HepG2 (cell line): ENCODE results near the gene LRRC15. TPM values are rescaled to one million over a fixed set of nuclear protein-coding genes. Genes with fewer than 3 reads are reported as not detected.

Experiments
- NR2F6 ChIP-seq, 2 experiments: IDR thresholded peaks; 2 replicates each; pipeline ENCODE4 v1.6.1; 2016; ENCODE audit warnings: antibody characterized with exemption in 1 of 2, mild to moderate bottlenecking in 1 of 2
- PATZ1 ChIP-seq: sonication (generic); formaldehyde crosslinking; IDR thresholded peaks from 2 replicates; pipeline ENCODE4 v1.4.0; 2020; ENCODE audit warnings: missing genetic modification reagents
- SMYD3 ChIP-seq: sonication (generic); formaldehyde crosslinking; IDR thresholded peaks from 2 replicates; pipeline ENCODE4 v1.8.1; 2023; ENCODE audit warnings: mild to moderate bottlenecking, missing genetic modification reagents
- TEAD2 ChIP-seq: sonication (generic); formaldehyde crosslinking; IDR thresholded peaks from 2 replicates; pipeline ENCODE4 v1.9.0; 2021; ENCODE audit warnings: missing genetic modification reagents
- TRIM24 ChIP-seq: sonication (generic); formaldehyde crosslinking; IDR thresholded peaks from 2 replicates; pipeline ENCODE4 v1.8.0; 2022; ENCODE audit warnings: mild to moderate bottlenecking, missing genetic modification reagents
- ZMAT3 ChIP-seq: sonication (generic); formaldehyde crosslinking; conservative IDR thresholded peaks from 2 replicates; pipeline ENCODE4 v1.7.0; 2021; ENCODE audit warnings: missing genetic modification reagents
- ZNF362 ChIP-seq: sonication (generic); formaldehyde crosslinking; IDR thresholded peaks from 2 replicates; pipeline ENCODE4 v1.4.0; 2020; ENCODE audit warnings: missing genetic modification reagents, mild to moderate bottlenecking, borderline replicate concordance
- ZNF484 ChIP-seq: sonication (generic); formaldehyde crosslinking; IDR thresholded peaks from 2 replicates; pipeline ENCODE4 v1.5.1; 2020; ENCODE audit warnings: mild to moderate bottlenecking, low read depth, missing genetic modification reagents, borderline replicate concordance
- ZNF704 ChIP-seq: sonication (generic); formaldehyde crosslinking; IDR thresholded peaks from 2 replicates; pipeline ENCODE4 v1.8.1; 2023; ENCODE audit warnings: mild to moderate bottlenecking, inconsistent platforms, moderate library complexity, missing genetic modification reagents, borderline replicate concordance
- polyA plus RNA-seq, 8 experiments: library from polyadenylated mRNA; depleted of rRNA in 3 of 8; stranded (reverse) in 7 of 8; unstranded in 1 of 8; fragments of >200 nt; fragmentation: Illumina TruSeq in 4 of 8; extraction: Trizol in 4 of 8; gene quantifications; 2 replicates each; pipeline versions ENCODE4 v1.2.1 to v1.2.3, GENCODE V29; 2011 to 2016; ENCODE audit warnings: low read depth in 4 of 8, missing spikeins in 1 of 8, mixed read lengths in 1 of 8; ENCODE audit not compliant: insufficient read depth in 1 of 8
- total RNA-seq, 5 experiments: library from RNA; depleted of rRNA; stranded (reverse); fragments of >200 nt; fragmentation: Illumina TruSeq; extraction: Trizol; gene quantifications; 2 replicates each; pipeline ENCODE4 v1.2.3, GENCODE V29; 2016; ENCODE audit warnings: low read depth in 1 of 5

LRRC15 gene
- total and polyA plus RNA-seq, 2 of the 13 experiments (the other 11 are each of a cell fraction or from before 2014, with no cell fraction given): not detected

- TF ChIP-seq ZNF704 (CRISPR knock-in tag) (no peak), ZMAT3 (no peak), SMYD3 (CRISPR knock-in tag) (no peak), ZNF484 (CRISPR knock-in tag) (no peak), PATZ1 (0 out of 2 replicates have a peak, but pooled peaks have one; percentile 11), ZNF362 (CRISPR knock-in tag) (no peak), TRIM24 (CRISPR knock-in tag) (no peak), TEAD2 (CRISPR knock-in tag) (no peak), NR2F6 (IDR thresholded peaks at IDR 0.05) (peak; percentile 42; the same call in 1 of the 2 replicates), NR2F6 (CRISPR knock-in tag; IDR thresholded peaks at IDR 0.05) (peak; percentile 46; the same call in 1 of the 2 replicates)
Observed at GRCh38 chr3:194325424-194326153, 44.0 kb downstream of the LRRC15 start (continued).
